K562 (cell line): ENCODE results near the gene NRXN2. TPM values are rescaled to one million over a fixed set of nuclear protein-coding genes. Genes with fewer than 3 reads are reported as not detected.

Experiments
- ARID2 ChIP-seq: fragments of 450-650 bp; IDR thresholded peaks from 2 replicates; pipeline ENCODE4 v1.6.1; 2017; ENCODE audit warnings: antibody characterized with exemption, mild to moderate bottlenecking
- CBX1 ChIP-seq: sonication (generic); IDR thresholded peaks from 2 replicates; pipeline ENCODE4 v1.6.1; 2016; ENCODE audit warnings: antibody characterized with exemption, low read depth, mild to moderate bottlenecking
- ETV6 ChIP-seq, 3 experiments: fragments of 150-350 bp in 1 of 3; sonication (generic) in 1 of 3; formaldehyde crosslinking in 1 of 3; IDR thresholded peaks; 2 replicates each; pipeline versions ENCODE4 v1.6.1 to v1.8.0; 2014 to 2022; ENCODE audit warnings: borderline replicate concordance in 2 of 3, low read depth in 2 of 3, antibody characterized with exemption in 1 of 3, low read length in 1 of 3, mild to moderate bottlenecking in 1 of 3, missing genetic modification reagents in 1 of 3
- FOXA3 ChIP-seq, 2 experiments: fragments of 450-650 bp in 1 of 2; sonication (generic) in 1 of 2; formaldehyde crosslinking; IDR thresholded peaks in 1 of 2; conservative IDR thresholded peaks in 1 of 2; 2 replicates each; pipeline versions ENCODE4 v1.4.0 to v1.8.0; 2020 to 2022; ENCODE audit warnings: mild to moderate bottlenecking in 2 of 2, missing genetic modification reagents in 1 of 2
- GTF2F1 ChIP-seq: IDR thresholded peaks from 2 replicates; pipeline ENCODE4 v1.6.1; 2011; ENCODE audit warnings: low read depth, low read length, improper control_type of control experiment
- HNRNPUL1 ChIP-seq: fragments of 200-400 bp; formaldehyde crosslinking; IDR thresholded peaks from 2 replicates; pipeline ENCODE4 v1.6.1; 2017; ENCODE audit warnings: low read length
- MIER1 ChIP-seq: fragments of 450-650 bp; IDR thresholded peaks from 2 replicates; pipeline ENCODE4 v1.6.1; 2016; ENCODE audit warnings: antibody characterized with exemption, mild to moderate bottlenecking, low read depth
- NCOA6 ChIP-seq: fragments of 450-650 bp; IDR thresholded peaks from 2 replicates; pipeline ENCODE4 v1.6.1; 2017; ENCODE audit warnings: mild to moderate bottlenecking
- NEUROD1 ChIP-seq: fragments of 150-350 bp; IDR thresholded peaks from 2 replicates; pipeline ENCODE4 v1.6.1; 2014; ENCODE audit warnings: borderline replicate concordance, low read length, low read depth; ENCODE audit not compliant: partially characterized antibody
- NFE2 ChIP-seq: IDR thresholded peaks from 2 replicates; pipeline ENCODE4 v1.6.1; 2014; ENCODE audit warnings: antibody characterized with exemption, low read depth
- POLR2G ChIP-seq: fragments of 200-400 bp; formaldehyde crosslinking; IDR thresholded peaks from 2 replicates; pipeline ENCODE4 v1.6.1; 2017; ENCODE audit warnings: low read depth, mild to moderate bottlenecking, antibody characterized with exemption, low read length, moderate library complexity
- SMARCA5 ChIP-seq: fragments of 450-650 bp; IDR thresholded peaks from 2 replicates; pipeline ENCODE4 v1.6.1; 2016
- STAT5B ChIP-seq: fragments of 250-450 bp; sonication (Bioruptor Pico); IDR thresholded peaks from 2 replicates; pipeline ENCODE4 v1.8.0; 2021; ENCODE audit warnings: mild to moderate bottlenecking, inconsistent platforms
- TAF15 ChIP-seq: fragments of 200-400 bp; formaldehyde crosslinking; IDR thresholded peaks from 2 replicates; pipeline ENCODE4 v1.6.1; 2017; ENCODE audit warnings: mild to moderate bottlenecking, low read depth, low read length, moderate library complexity
- ZFP1 ChIP-seq: fragments of 450-650 bp; formaldehyde crosslinking; IDR thresholded peaks from 2 replicates; pipeline ENCODE4 v1.4.0; 2020; ENCODE audit warnings: mild to moderate bottlenecking, mixed read lengths
- ZNF12 ChIP-seq: sonication (generic); formaldehyde crosslinking; IDR thresholded peaks from 2 replicates; pipeline ENCODE4 v1.4.0; 2020; ENCODE audit warnings: mild to moderate bottlenecking, missing genetic modification reagents
- ZNF217 ChIP-seq: sonication (generic); formaldehyde crosslinking; IDR thresholded peaks from 2 replicates; pipeline ENCODE4 v1.8.0; 2022; ENCODE audit warnings: mild to moderate bottlenecking, missing genetic modification reagents
- ZNF41 ChIP-seq: fragments of 250-450 bp; sonication (Bioruptor Pico); conservative IDR thresholded peaks from 2 replicates; pipeline ENCODE4 v1.4.0; 2020; ENCODE audit warnings: mild to moderate bottlenecking
- ZNF445 ChIP-seq: fragments of 250-450 bp; sonication (Bioruptor Pico); IDR thresholded peaks from 2 replicates; pipeline ENCODE4 v1.4.0; 2020; ENCODE audit warnings: low read depth, mild to moderate bottlenecking, moderate library complexity
- ZZZ3 ChIP-seq: fragments of 450-650 bp; IDR thresholded peaks from 2 replicates; pipeline ENCODE4 v1.6.1; 2016; ENCODE audit warnings: antibody characterized with exemption, mild to moderate bottlenecking, moderate library complexity
- polyA plus RNA-seq, 8 experiments: library from polyadenylated mRNA; depleted of rRNA in 4 of 8; stranded (reverse) in 5 of 8; unstranded in 3 of 8; fragments of >200 nt; fragmentation: Nextera tagmentation in 2 of 8; fragmentation: Illumina TruSeq in 1 of 8; extraction: Ambion mirVana in 2 of 8; extraction: Trizol in 1 of 8; gene quantifications; 2 replicates each; pipeline versions ENCODE4 v1.2.1 to v1.2.3, GENCODE V29; 2011 to 2014; ENCODE audit warnings: inconsistent platforms in 1 of 8, missing spikeins in 1 of 8
- total RNA-seq, 7 experiments: library from RNA; depleted of rRNA in 6 of 7; stranded (reverse); fragments of >200 nt in 6 of 7; fragmentation: Illumina TruSeq in 2 of 7; extraction: Trizol in 2 of 7; gene quantifications; 2 replicates each; pipeline versions ENCODE4 v1.2.1 to v1.2.3, GENCODE V29; 2011 to 2021; ENCODE audit warnings: low replicate concordance in 1 of 7
- TF ChIP-seq, protein P1 (sequence below): fragments of 250-450 bp; sonication (Bioruptor Pico); IDR thresholded peaks from 2 replicates; pipeline ENCODE4 v1.4.0; 2020
- TF ChIP-seq, protein P2 (sequence below): fragments of 450-650 bp; IDR thresholded peaks from 2 replicates; pipeline ENCODE4 v1.6.1; 2016; ENCODE audit warnings: antibody characterized with exemption
- TF ChIP-seq, protein P3 (sequence below): sonication (generic); formaldehyde crosslinking; IDR thresholded peaks from 2 replicates; pipeline ENCODE4 v1.8.0; 2023; ENCODE audit warnings: mild to moderate bottlenecking, missing genetic modification reagents

Gene NRXN2
- total and polyA plus RNA-seq, 9 of the 15 experiments (the other 6 are each of a cell fraction or from before 2014, with no cell fraction given), result 0.07 to 0.47 (median 0.15) TPM; not detected in 4

DNA sequence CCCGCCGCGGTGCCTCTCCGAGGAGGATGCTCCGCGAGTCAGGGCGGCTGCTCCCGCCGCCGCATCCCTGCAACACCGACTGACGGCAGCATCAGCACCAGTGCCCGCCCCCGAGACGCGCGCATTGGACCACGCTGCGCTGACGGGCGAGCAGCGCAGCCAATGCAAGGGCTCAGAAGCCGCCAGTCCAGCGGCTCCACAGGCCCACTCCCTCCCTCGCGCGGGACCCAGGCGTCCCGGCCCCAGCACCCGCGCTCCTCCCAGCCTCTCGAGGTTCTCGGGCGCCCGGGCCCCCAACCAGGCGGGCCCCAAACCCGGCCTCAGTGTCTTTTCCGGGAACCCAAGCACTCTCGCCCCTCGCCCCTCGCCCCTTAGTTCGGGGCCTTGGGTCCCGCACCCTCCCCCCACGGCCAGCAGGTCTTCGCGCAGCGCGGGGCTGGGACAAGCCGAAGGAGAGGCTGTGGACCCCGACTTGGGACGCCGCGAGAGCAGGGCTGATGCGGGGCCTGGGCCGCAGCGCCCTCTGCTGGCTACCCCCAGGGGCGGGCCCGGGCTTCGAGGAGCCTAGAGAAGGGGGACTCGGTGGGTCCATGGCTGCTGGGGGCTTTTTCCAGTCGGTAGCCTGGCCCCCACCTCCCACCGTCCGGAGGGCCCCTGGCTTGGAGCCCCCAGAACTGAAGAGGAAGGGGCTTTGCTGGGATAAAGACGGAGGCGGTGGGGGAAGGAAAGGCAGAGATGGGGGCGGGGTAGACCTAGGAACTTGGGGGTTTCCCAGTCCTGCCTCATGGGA, at the start of gene NRXN2 (continued):
- no peak for TF ChIP-seq ZNF12 (CRISPR knock-in tag)
- no peak for TF ChIP-seq TAF15
- TF ChIP-seq CBX1, result peak; percentile 48; the same call in 1 of the 2 replicates
- TF ChIP-seq SMARCA5, result peak; percentile 37; the same call in 1 of the 2 replicates
- TF ChIP-seq NEUROD1, result peak; percentile 49
- no peak for TF ChIP-seq FOXA3 (CRISPR knock-in tag; conservative IDR thresholded peaks at IDR 0.05 in 1 of 2, IDR thresholded peaks at IDR 0.05 in 1 of 2)
- no peak for TF ChIP-seq GTF2F1
- no peak for TF ChIP-seq NFE2
- peak; percentile 65; the same call in 1 of the 2 replicates for TF ChIP-seq ARID2
- no peak for TF ChIP-seq NCOA6
- TF ChIP-seq ZNF41, result no peak
- TF ChIP-seq ZFP1 (CRISPR knock-in tag), result no peak
- TF ChIP-seq, protein P1, sequence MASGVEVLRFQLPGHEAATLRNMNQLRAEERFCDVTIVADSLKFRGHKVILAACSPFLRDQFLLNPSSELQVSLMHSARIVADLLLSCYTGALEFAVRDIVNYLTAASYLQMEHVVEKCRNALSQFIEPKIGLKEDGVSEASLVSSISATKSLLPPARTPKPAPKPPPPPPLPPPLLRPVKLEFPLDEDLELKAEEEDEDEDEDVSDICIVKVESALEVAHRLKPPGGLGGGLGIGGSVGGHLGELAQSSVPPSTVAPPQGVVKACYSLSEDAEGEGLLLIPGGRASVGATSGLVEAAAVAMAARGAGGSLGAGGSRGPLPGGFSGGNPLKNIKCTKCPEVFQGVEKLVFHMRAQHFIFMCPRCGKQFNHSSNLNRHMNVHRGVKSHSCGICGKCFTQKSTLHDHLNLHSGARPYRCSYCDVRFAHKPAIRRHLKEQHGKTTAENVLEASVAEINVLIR (CRISPR knock-in tag), result no peak
- TF ChIP-seq POLR2G, result 0 out of 2 replicates have a peak, but pooled peaks have one; percentile 37
- no peak for TF ChIP-seq ZZZ3
- TF ChIP-seq MIER1, result peak; percentile 17; the same call in 1 of the 2 replicates
- TF ChIP-seq HNRNPUL1, result no peak
- no peak for TF ChIP-seq ZNF217
- TF ChIP-seq ZNF445 (CRISPR knock-in tag), result no peak
- TF ChIP-seq, protein P2, sequence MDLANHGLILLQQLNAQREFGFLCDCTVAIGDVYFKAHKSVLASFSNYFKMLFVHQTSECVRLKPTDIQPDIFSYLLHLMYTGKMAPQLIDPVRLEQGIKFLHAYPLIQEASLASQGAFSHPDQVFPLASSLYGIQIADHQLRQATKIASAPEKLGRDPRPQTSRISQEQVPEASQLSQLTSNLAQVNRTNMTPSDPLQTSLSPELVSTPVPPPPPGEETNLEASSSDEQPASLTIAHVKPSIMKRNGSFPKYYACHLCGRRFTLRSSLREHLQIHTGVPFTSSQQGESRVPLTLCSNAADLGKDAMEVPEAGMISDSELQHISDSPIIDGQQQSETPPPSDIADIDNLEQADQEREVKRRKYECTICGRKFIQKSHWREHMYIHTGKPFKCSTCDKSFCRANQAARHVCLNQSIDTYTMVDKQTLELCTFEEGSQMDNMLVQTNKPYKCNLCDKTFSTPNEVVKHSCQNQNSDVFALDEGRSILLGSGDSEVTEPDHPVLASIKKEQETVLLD, result 0 out of 2 replicates have a peak, but pooled peaks have one; percentile 15
- TF ChIP-seq, protein P3, sequence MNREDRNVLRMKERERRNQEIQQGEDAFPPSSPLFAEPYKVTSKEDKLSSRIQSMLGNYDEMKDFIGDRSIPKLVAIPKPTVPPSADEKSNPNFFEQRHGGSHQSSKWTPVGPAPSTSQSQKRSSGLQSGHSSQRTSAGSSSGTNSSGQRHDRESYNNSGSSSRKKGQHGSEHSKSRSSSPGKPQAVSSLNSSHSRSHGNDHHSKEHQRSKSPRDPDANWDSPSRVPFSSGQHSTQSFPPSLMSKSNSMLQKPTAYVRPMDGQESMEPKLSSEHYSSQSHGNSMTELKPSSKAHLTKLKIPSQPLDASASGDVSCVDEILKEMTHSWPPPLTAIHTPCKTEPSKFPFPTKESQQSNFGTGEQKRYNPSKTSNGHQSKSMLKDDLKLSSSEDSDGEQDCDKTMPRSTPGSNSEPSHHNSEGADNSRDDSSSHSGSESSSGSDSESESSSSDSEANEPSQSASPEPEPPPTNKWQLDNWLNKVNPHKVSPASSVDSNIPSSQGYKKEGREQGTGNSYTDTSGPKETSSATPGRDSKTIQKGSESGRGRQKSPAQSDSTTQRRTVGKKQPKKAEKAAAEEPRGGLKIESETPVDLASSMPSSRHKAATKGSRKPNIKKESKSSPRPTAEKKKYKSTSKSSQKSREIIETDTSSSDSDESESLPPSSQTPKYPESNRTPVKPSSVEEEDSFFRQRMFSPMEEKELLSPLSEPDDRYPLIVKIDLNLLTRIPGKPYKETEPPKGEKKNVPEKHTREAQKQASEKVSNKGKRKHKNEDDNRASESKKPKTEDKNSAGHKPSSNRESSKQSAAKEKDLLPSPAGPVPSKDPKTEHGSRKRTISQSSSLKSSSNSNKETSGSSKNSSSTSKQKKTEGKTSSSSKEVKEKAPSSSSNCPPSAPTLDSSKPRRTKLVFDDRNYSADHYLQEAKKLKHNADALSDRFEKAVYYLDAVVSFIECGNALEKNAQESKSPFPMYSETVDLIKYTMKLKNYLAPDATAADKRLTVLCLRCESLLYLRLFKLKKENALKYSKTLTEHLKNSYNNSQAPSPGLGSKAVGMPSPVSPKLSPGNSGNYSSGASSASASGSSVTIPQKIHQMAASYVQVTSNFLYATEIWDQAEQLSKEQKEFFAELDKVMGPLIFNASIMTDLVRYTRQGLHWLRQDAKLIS (CRISPR knock-in tag), result no peak
- TF ChIP-seq ETV6 (IDR thresholded peaks at IDR 0.05; ENCODE audit: borderline replicate concordance in 1 of 2, low read depth in 2 of 2, low read length in 1 of 2), result no peak
- no peak for TF ChIP-seq ETV6 (CRISPR knock-in tag; IDR thresholded peaks at IDR 0.05; ENCODE audit: borderline replicate concordance)
- TF ChIP-seq STAT5B, result no peak
